H9 (cell line): ENCODE measurements around the gene KCTD21. TPM values are rescaled to one million over a fixed set of nuclear protein-coding genes. Genes with fewer than 3 reads are reported as not detected.

Source experiments
- DNase-seq: peaks from one replicate; pipeline ENCODE4 v3.0.0-alpha.2; 2017
- H2AFZ ChIP-seq: one replicate; pipeline ENCODE4 v1.6.1; 2013; ENCODE audit warnings: mild to moderate bottlenecking, low read length, control low read depth, moderate library complexity
- H2AK5ac ChIP-seq: 2 replicates; pipeline ENCODE4 v1.6.1; 2013; ENCODE audit warnings: low read length, control low read depth, mixed read lengths; ENCODE audit not compliant: insufficient read length
- H2BK120ac ChIP-seq: one replicate; pipeline ENCODE4 v1.6.1; 2013; ENCODE audit warnings: low read depth, mild to moderate bottlenecking, low read length, control low read depth, inconsistent platforms; ENCODE audit not compliant: poor library complexity, severe bottlenecking
- H2BK12ac ChIP-seq: 2 replicates; pipeline ENCODE4 v1.6.1; 2013; ENCODE audit warnings: low read length, control low read depth, mixed read lengths, low read depth; ENCODE audit not compliant: insufficient read length
- H2BK15ac ChIP-seq: 2 replicates; pipeline ENCODE4 v1.6.1; 2013; ENCODE audit warnings: low read depth, low read length, control low read depth
- H2BK20ac ChIP-seq: one replicate; pipeline ENCODE4 v1.6.1; 2013; ENCODE audit warnings: low read depth, mild to moderate bottlenecking, low read length, control low read depth, inconsistent platforms; ENCODE audit not compliant: poor library complexity, severe bottlenecking
- H2BK5ac ChIP-seq: 2 replicates; pipeline ENCODE4 v1.6.1; 2013; ENCODE audit warnings: low read length, control low read depth, mixed read lengths; ENCODE audit not compliant: insufficient read length
- H3K14ac ChIP-seq: 2 replicates; pipeline ENCODE4 v1.6.1; 2013; ENCODE audit warnings: low read length, control low read depth; ENCODE audit not compliant: insufficient read depth
- H3K18ac ChIP-seq: 2 replicates; pipeline ENCODE4 v1.6.1; 2013; ENCODE audit warnings: low read depth, mild to moderate bottlenecking, mixed read lengths, low read length, control low read depth; ENCODE audit not compliant: insufficient read length
- H3K23ac ChIP-seq: 2 replicates; pipeline ENCODE4 v1.6.1; 2013; ENCODE audit warnings: low read length, control low read depth, mixed read lengths, low read depth; ENCODE audit not compliant: insufficient read length
- H3K23me2 ChIP-seq: 2 replicates; pipeline ENCODE4 v1.6.1; 2013; ENCODE audit warnings: low read depth, mild to moderate bottlenecking, mixed read lengths, low read length, control low read depth; ENCODE audit not compliant: insufficient read length, poor library complexity, severe bottlenecking
- H3K27ac ChIP-seq: 2 replicates; pipeline ENCODE4 v1.5.1; 2013; ENCODE audit warnings: low read length, control low read depth, mixed read lengths, low read depth; ENCODE audit not compliant: insufficient read length
- H3K27me3 ChIP-seq: 2 replicates; pipeline ENCODE4 v1.6.1; 2013; ENCODE audit warnings: low read length, control low read depth, inconsistent platforms; ENCODE audit not compliant: insufficient read depth
- H3K4ac ChIP-seq: 2 replicates; pipeline ENCODE4 v1.6.1; 2013; ENCODE audit warnings: low read depth, mild to moderate bottlenecking, control low read depth, inconsistent platforms, low read length, moderate library complexity
- H3K4me1 ChIP-seq: 2 replicates; pipeline ENCODE4 v1.6.1; 2013; ENCODE audit warnings: low read length, control low read depth, inconsistent platforms; ENCODE audit not compliant: insufficient read depth
- H3K4me2 ChIP-seq: 2 replicates; pipeline ENCODE4 v1.6.1; 2013; ENCODE audit warnings: low read length, control low read depth, mixed read lengths; ENCODE audit not compliant: insufficient read length, insufficient read depth
- H3K56ac ChIP-seq: 2 replicates; pipeline ENCODE4 v1.6.1; 2013; ENCODE audit warnings: low read depth, mild to moderate bottlenecking, mixed read lengths, low read length, control low read depth; ENCODE audit not compliant: insufficient read length
- H3K79me1 ChIP-seq: 2 replicates; pipeline ENCODE4 v1.6.1; 2013; ENCODE audit warnings: low read depth, mild to moderate bottlenecking, moderate library complexity, low read length, control low read depth, inconsistent platforms; ENCODE audit not compliant: insufficient read depth, poor library complexity, severe bottlenecking
- H3K79me2 ChIP-seq: 2 replicates; pipeline ENCODE4 v1.6.1; 2013; ENCODE audit warnings: low read length, control low read depth, inconsistent platforms; ENCODE audit not compliant: insufficient read depth
- H3K9ac ChIP-seq: 2 replicates; pipeline ENCODE4 v1.6.1; 2013; ENCODE audit warnings: low read length, control low read depth, mixed read lengths; ENCODE audit not compliant: insufficient read length; ENCODE audit errors: extremely low read depth
- H3K9me3 ChIP-seq: one replicate; pipeline ENCODE4 v1.6.1; 2013; ENCODE audit warnings: low read depth, low read length, inconsistent platforms; ENCODE audit not compliant: control insufficient read depth
- H3T11ph ChIP-seq: one replicate; pipeline ENCODE4 v1.6.1; 2013; ENCODE audit warnings: mild to moderate bottlenecking, low read length, control low read depth, inconsistent platforms
- H4K20me1 ChIP-seq: one replicate; pipeline ENCODE4 v1.6.1; 2013; ENCODE audit not compliant: control insufficient read depth, insufficient read length, insufficient read depth
- H4K5ac ChIP-seq: 2 replicates; pipeline ENCODE4 v1.6.1; 2013; ENCODE audit warnings: low read depth, mild to moderate bottlenecking, mixed read lengths, low read length, control low read depth; ENCODE audit not compliant: insufficient read length
- H4K8ac ChIP-seq: replicated peaks from 2 replicates; pipeline ENCODE4 v1.6.1; 2013; ENCODE audit warnings: low read length, control low read depth, mixed read lengths, low read depth; ENCODE audit not compliant: insufficient read length
- H4K91ac ChIP-seq: 2 replicates; pipeline ENCODE4 v1.6.1; 2013; ENCODE audit warnings: low read depth, mild to moderate bottlenecking, moderate library complexity, mixed read lengths, low read length, control low read depth; ENCODE audit not compliant: insufficient read length
- H3K27ac Mint-ChIP-seq, 3 experiments: 2 replicates in 2 of 3; 3 replicates in 1 of 3; pipeline ENCODE4 v1.8.0; 2020 to 2021; ENCODE audit warnings: mixed read lengths in 3 of 3, mild to moderate bottlenecking in 1 of 3, moderate library complexity in 1 of 3
- H3K27me3 Mint-ChIP-seq: 2 replicates; pipeline ENCODE4 v1.8.0; 2021; ENCODE audit warnings: low read depth, mild to moderate bottlenecking, moderate library complexity, mixed read lengths
- H3K36me3 Mint-ChIP-seq, 3 experiments: 2 replicates in 2 of 3; 3 replicates in 1 of 3; pipeline ENCODE4 v1.8.0; 2020 to 2021; ENCODE audit warnings: low read depth in 3 of 3, mixed read lengths in 3 of 3; ENCODE audit not compliant: insufficient read depth in 1 of 3
- H3K4me1 Mint-ChIP-seq, 2 experiments: 2 replicates each; pipeline ENCODE4 v1.8.0; 2020; ENCODE audit warnings: mixed read lengths in 2 of 2
- H3K4me3 Mint-ChIP-seq, 2 experiments: 2 replicates in 1 of 2; 3 replicates in 1 of 2; pipeline ENCODE4 v1.8.0; 2020 to 2021; ENCODE audit warnings: mild to moderate bottlenecking in 2 of 2, mixed read lengths in 2 of 2, moderate library complexity in 1 of 2
- H3K9me3 Mint-ChIP-seq, 2 experiments: 2 replicates in 1 of 2; 3 replicates in 1 of 2; pipeline ENCODE4 v1.8.0; 2020; ENCODE audit warnings: mild to moderate bottlenecking in 2 of 2, mixed read lengths in 2 of 2, moderate library complexity in 1 of 2
- WGBS: extraction: QIAGEN DNeasy Blood & Tissue Kit; methylation state at CpG from one replicate; pipeline ENCODE4 v1.1.7; 2013; ENCODE audit warnings: missing lambda C conversion rate, low lambda C conversion rate, mixed read lengths; ENCODE audit not compliant: insufficient read length; ENCODE audit errors: extremely low coverage; 5-methylcytosine and 5-hydroxymethylcytosine counted together
- total RNA-seq: library from RNA; stranded (reverse); gene quantifications from 2 replicates; pipeline ENCODE4 v1.2.1, GENCODE V29; 2021
- TF ChIP-seq, protein P1 (sequence below): fragments of 200-600 bp; sonication (generic); conservative IDR thresholded peaks from 3 replicates; pipeline ENCODE4 v1.8.0; 2021; ENCODE audit warnings: antibody characterized with exemption, mild to moderate bottlenecking

The KCTD21 gene
- total RNA-seq, 1 experiment from 2014 or later = 4.0 TPM

- no peaks in the 10 kb centered on the region for H3K27me3 Mint-ChIP-seq
- no peaks in the 10 kb centered on the region for H3K9me3 Mint-ChIP-seq
- Histone ChIP-seq H3K18ac (no peak overlapping the region), H3K4me1 (no peaks in the 10 kb centered on the region), H4K20me1 (no peaks in the 10 kb centered on the region), H2BK15ac (no peak overlapping the region), H4K91ac (no peak overlapping the region), H3K4ac (no peak overlapping the region), H3K9me3 (no peaks in the 10 kb centered on the region), H3K23ac (no peak overlapping the region), H3K14ac (no peak overlapping the region), H3K56ac (no peak overlapping the region), H3K27me3 (no peaks in the 10 kb centered on the region), H2BK120ac (no peak overlapping the region), H2AFZ (no peak overlapping the region), H3K4me2 (no peak overlapping the region), H2BK20ac (no peak overlapping the region), H2AK5ac (no peak overlapping the region), H3K9ac (no peak overlapping the region), H3K79me1 (no peaks in the 10 kb centered on the region), H2BK12ac (no peak overlapping the region), H3K27ac (no peak overlapping the region), H4K8ac (no peak overlapping the region), H2BK5ac (no peak overlapping the region), H3K79me2 (no peaks in the 10 kb centered on the region), H3T11ph (no peak overlapping the region), H4K5ac (no peak overlapping the region), H3K23me2 (no peaks in the 10 kb centered on the region)
- H3K27ac Mint-ChIP-seq = peak overlapping the region in 2 of 3 experiments; percentile 33 to 86; a peak in 2 of 7 replicates
- no peak overlapping the region for H3K4me3 Mint-ChIP-seq
- no CpG with 5 or more reads among the region's 14 CpGs for WGBS
- H3K4me1 Mint-ChIP-seq = no peaks in the 10 kb centered on the region
- peak; percentile 6 for DNase-seq
- H3K36me3 Mint-ChIP-seq = peaks cover 0 to 19% (median 17%) of the 10 kb centered on the region in 3 experiments; a peak in 6 of 7 replicates
- TF ChIP-seq, protein P1, sequence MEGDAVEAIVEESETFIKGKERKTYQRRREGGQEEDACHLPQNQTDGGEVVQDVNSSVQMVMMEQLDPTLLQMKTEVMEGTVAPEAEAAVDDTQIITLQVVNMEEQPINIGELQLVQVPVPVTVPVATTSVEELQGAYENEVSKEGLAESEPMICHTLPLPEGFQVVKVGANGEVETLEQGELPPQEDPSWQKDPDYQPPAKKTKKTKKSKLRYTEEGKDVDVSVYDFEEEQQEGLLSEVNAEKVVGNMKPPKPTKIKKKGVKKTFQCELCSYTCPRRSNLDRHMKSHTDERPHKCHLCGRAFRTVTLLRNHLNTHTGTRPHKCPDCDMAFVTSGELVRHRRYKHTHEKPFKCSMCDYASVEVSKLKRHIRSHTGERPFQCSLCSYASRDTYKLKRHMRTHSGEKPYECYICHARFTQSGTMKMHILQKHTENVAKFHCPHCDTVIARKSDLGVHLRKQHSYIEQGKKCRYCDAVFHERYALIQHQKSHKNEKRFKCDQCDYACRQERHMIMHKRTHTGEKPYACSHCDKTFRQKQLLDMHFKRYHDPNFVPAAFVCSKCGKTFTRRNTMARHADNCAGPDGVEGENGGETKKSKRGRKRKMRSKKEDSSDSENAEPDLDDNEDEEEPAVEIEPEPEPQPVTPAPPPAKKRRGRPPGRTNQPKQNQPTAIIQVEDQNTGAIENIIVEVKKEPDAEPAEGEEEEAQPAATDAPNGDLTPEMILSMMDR = no peak
Measured at GRCh38 chr11:78220218-78221157, 32.1 kb upstream of the KCTD21 start.
